Osteoblast (primary cell): ENCODE results near the gene NUDT8. TPM values are rescaled to one million over a fixed set of nuclear protein-coding genes. Genes with fewer than 3 reads are reported as not detected.

Experiments
- DNase-seq: peaks from one replicate; pipeline ENCODE4 v3.0.0; 2011; ENCODE audit warnings: low spot score, mixed read lengths; ENCODE audit not compliant: insufficient read length; ENCODE audit errors: missing footprints
- H2AFZ ChIP-seq: 2 replicates; pipeline ENCODE4 v1.6.0; 2011; ENCODE audit warnings: mild to moderate bottlenecking, low read length
- H3K27ac ChIP-seq: 2 replicates; pipeline ENCODE4 v1.5.1; 2011; ENCODE audit warnings: mild to moderate bottlenecking, low read depth, low read length, moderate library complexity
- H3K27me3 ChIP-seq: 2 replicates; pipeline ENCODE4 v1.6.0; 2012; ENCODE audit warnings: mild to moderate bottlenecking, control low read depth, inconsistent platforms, low read length, moderate library complexity; ENCODE audit not compliant: insufficient read depth
- H3K36me3 ChIP-seq: 2 replicates; pipeline ENCODE4 v1.5.1; 2011; ENCODE audit warnings: mild to moderate bottlenecking, low read length, control low read depth, moderate library complexity; ENCODE audit not compliant: insufficient read depth
- H3K4me1 ChIP-seq: 2 replicates; pipeline ENCODE4 v1.5.1; 2011; ENCODE audit warnings: mild to moderate bottlenecking, low read length, control low read depth, moderate library complexity; ENCODE audit not compliant: insufficient read depth
- H3K4me2 ChIP-seq: 2 replicates; pipeline ENCODE4 v1.6.0; 2011; ENCODE audit warnings: mild to moderate bottlenecking, low read length; ENCODE audit not compliant: insufficient read depth
- H3K4me3 ChIP-seq: fragments of 200-600 bp; sonication (generic); 3 replicates; pipeline ENCODE4 v1.5.1; 2012; ENCODE audit warnings: mild to moderate bottlenecking, low read length, inconsistent platforms; ENCODE audit not compliant: insufficient read depth
- H3K79me2 ChIP-seq: 2 replicates; pipeline ENCODE4 v1.6.0; 2012; ENCODE audit warnings: mild to moderate bottlenecking, low read length, control low read depth, inconsistent platforms; ENCODE audit not compliant: insufficient read depth
- H3K9me3 ChIP-seq: 2 replicates; pipeline ENCODE4 v1.5.1; 2011; ENCODE audit warnings: low read depth, low read length, control low read depth
- H4K20me1 ChIP-seq: 2 replicates; pipeline ENCODE4 v1.6.0; 2012; ENCODE audit warnings: mild to moderate bottlenecking, low read length, control low read depth; ENCODE audit not compliant: insufficient read depth
- CTCF ChIP-seq: IDR thresholded peaks from 2 replicates; pipeline ENCODE4 v1.5.1; 2011; ENCODE audit warnings: mild to moderate bottlenecking, low read depth, low read length, moderate library complexity; ENCODE audit errors: extremely low read depth
- total RNA-seq: library from RNA; depleted of rRNA; stranded (reverse); fragments of >200 nt; gene quantifications from 2 replicates; pipeline ENCODE4 v1.2.3, GENCODE V29; 2012

The NUDT8 gene
- total RNA-seq, 1 donor: 4.7 TPM

GRCh38 chr11:67665541-67666302, 36.0 kb upstream of the NUDT8 start:
- H3K27me3 ChIP-seq: no peaks in the 10 kb centered on the region
- H3K79me2 ChIP-seq: no peaks in the 10 kb centered on the region
- H3K4me3 ChIP-seq: no peak overlapping the region
- H3K4me2 ChIP-seq: no peak overlapping the region
- DNase-seq: peak; percentile 57
- H3K27ac ChIP-seq: no peak overlapping the region
- H3K4me1 ChIP-seq: no peaks in the 10 kb centered on the region
- H2AFZ ChIP-seq: no peak overlapping the region
- peak; percentile 4 for TF ChIP-seq CTCF
- no peaks in the 10 kb centered on the region for H3K36me3 ChIP-seq
- H4K20me1 ChIP-seq: no peaks in the 10 kb centered on the region
- no peaks in the 10 kb centered on the region for H3K9me3 ChIP-seq

- Histone ChIP-seq H4K20me1 (no peaks in the 10 kb centered on the region), H3K27ac (no peak overlapping the region), H3K4me2 (no peak overlapping the region), H2AFZ (no peak overlapping the region), H3K36me3 (no peaks in the 10 kb centered on the region), H3K27me3 (no peaks in the 10 kb centered on the region), H3K79me2 (no peaks in the 10 kb centered on the region), H3K9me3 (no peaks in the 10 kb centered on the region), H3K4me1 (no peaks in the 10 kb centered on the region), H3K4me3 (no peak overlapping the region)
- no peak for TF ChIP-seq CTCF
- peak; percentile 80 for DNase-seq
Observed at GRCh38 chr11:67664696-67665540, 35.2 kb upstream of the NUDT8 start.

- Histone ChIP-seq H2AFZ (no peak overlapping the region), H3K79me2 (no peaks in the 10 kb centered on the region), H3K4me3 (no peak overlapping the region), H3K4me2 (no peak overlapping the region), H3K27me3 (no peaks in the 10 kb centered on the region), H3K4me1 (no peaks in the 10 kb centered on the region), H3K9me3 (no peaks in the 10 kb centered on the region), H3K36me3 (no peaks in the 10 kb centered on the region), H4K20me1 (no peaks in the 10 kb centered on the region), H3K27ac (no peak overlapping the region)
- DNase-seq: peak; percentile 52
- no peak for TF ChIP-seq CTCF
Observed at GRCh38 chr11:67664213-67664585, 34.5 kb upstream of the NUDT8 start.
